Measurements from ENCODE around the gene BCL2L15.

The BCL2L15 gene

DNA sequence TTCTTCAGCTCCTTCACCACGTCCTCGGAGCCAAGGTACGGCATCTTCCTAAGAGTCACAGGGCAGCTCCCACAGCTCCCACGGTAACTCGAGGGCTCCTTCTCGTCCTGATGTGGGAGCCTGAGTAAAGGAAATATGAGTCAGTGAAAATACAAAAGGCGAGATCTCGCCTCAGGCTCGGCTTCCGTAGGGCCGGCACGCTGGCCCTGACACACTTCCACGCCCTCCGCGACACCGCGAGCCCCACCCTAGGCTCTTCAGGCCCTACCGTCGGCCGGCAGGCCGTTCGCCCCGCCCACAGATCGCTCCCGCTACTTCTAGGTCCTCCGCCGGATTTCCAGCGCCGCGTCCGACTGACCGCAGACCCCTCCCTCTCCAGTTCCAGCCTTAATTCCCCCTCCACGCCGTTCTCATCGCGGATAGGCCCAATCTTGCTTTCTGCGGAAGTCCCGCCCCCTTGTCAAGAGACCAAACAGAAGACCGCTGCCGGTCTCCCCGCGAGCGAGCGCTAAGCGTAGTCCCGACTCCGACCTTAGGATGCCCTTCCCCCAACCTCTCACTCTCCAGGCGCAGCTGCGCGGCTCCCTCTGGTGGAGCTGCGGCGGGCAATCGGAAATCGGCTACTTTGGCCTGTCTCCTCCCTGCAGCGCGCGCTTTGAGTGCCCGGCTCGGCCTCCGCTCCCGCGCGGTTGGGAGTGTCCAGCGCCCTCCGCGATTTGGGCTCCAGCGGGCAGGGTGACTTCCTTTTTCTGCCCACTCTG is 17.5 kb upstream of the BCL2L15 start, which contains the start of the genes AP4B1 and DCLRE1B:
Gene AP4B1, minus strand, starts transcription at position 126 of the 761 bp plus-strand sequence. Its CDS starts 82 bp downstream, at position 44.
Gene DCLRE1B, plus strand, starts transcription at position 653 of the 761 bp plus-strand sequence. CDS start 261 bp downstream, outside the sequence.
- TF ChIP-seq CTCF (IDR thresholded peaks at IDR 0.05): peak; percentile 91
- Histone ChIP-seq H3K36me3 (no peaks in the 10 kb centered on the region), H3K27me3 (no peaks in the 10 kb centered on the region), H3K4me3 (ENCODE audit: low read depth in 1 of 2, low read length in 1 of 2) (peak within 1 kb of the TSS; percentile 70 to 83), H3K4me1 (ENCODE audit: control insufficient read depth in 1 of 2, insufficient read depth in 1 of 2, low read depth in 1 of 2, low read length in 1 of 2) (peaks cover 71% of the 10 kb centered on the region in 2 experiments), H3K9me3 (no peaks in the 10 kb centered on the region), H3K27ac (peak within 1 kb of the TSS; percentile 93)

DNA sequence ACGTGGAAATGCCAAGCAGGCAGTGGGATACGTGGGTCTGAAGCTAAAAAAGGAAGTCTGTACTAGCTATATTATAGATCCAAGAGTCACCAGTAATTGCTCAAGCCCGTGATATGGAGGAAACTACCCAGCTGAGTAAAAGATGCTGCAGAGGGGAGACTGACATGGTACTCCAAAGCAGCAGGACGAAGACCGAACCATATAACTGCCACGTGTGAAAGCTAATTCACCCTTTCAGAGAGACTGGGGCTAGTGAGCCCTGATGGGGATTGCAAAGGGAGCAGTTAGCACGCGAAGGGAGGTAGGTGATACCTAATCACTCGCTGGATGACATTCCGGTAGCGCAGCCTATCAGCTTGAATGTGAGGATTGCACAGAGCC is 16.9 kb upstream of the BCL2L15 start:
- Histone ChIP-seq H3K4me1 (ENCODE audit: control insufficient read depth in 1 of 2, insufficient read depth in 1 of 2, low read depth in 1 of 2, low read length in 1 of 2) (peaks cover 65 to 71% of the 10 kb centered on the region in 2 experiments), H3K27me3 (no peaks in the 10 kb centered on the region), H3K36me3 (no peaks in the 10 kb centered on the region), H3K4me3 (ENCODE audit: low read depth in 1 of 2, low read length in 1 of 2) (peak overlapping the region; percentile 70 to 83), H3K27ac (peak overlapping the region; percentile 93), H3K9me3 (no peaks in the 10 kb centered on the region)
- no peak for TF ChIP-seq CTCF (IDR thresholded peaks at IDR 0.05)

DNA sequence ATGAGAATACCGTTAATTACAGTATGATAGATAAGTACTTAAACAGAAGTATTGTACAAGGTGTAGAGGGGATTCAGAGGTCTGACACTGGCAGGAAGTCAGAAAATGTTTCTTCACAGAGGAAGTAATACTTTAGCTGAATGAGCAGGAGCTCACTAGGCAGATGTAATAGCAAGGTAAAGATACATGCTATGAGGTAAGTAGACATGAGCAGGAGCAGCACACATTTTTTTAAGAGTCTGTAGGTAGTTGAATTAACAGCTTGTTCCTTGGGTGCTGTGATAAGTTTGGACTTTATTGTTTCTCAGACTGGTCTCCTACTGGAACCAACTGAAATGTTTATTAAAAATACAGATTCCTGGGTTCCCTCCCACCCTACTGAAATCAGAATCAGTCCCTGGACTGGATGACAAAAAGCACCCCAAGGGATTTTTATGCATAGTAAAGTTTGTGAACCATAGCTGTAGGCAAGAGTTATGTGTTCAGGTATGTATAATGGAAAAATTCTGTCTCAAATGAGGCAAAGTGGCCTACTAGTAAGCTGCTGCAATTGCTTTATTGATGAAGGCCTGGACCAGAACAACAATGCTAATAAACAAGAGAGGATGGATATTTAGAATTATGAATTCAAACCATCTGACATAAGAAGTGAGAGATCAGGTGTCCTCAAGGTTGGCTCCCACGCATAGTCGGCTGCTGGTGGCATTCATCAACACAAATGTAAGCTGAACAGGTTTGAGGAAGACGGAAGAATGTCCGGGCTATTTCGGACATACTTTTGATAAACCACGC is 16.3 kb upstream of the BCL2L15 start:
- peak overlapping the region; percentile 70 to 83 for H3K4me3 ChIP-seq (ENCODE audit: low read depth in 1 of 2, low read length in 1 of 2)
- no peaks in the 10 kb centered on the region for H3K27me3 ChIP-seq
- peak overlapping the region; percentile 93 for H3K27ac ChIP-seq
- H3K4me1 ChIP-seq (ENCODE audit: control insufficient read depth in 1 of 2, insufficient read depth in 1 of 2, low read depth in 1 of 2, low read length in 1 of 2): peaks cover 65 to 71% of the 10 kb centered on the region in 2 experiments
- no peak for TF ChIP-seq CTCF (IDR thresholded peaks at IDR 0.05)
- H3K9me3 ChIP-seq: no peaks in the 10 kb centered on the region
- no peaks in the 10 kb centered on the region for H3K36me3 ChIP-seq

GRCh38 chr1:113901191-113901590 is 13.8 kb upstream of the BCL2L15 start:
- Histone ChIP-seq H3K9me3 (no peaks in the 10 kb centered on the region), H3K27ac (peak overlapping the region; percentile 93), H3K36me3 (no peaks in the 10 kb centered on the region), H3K27me3 (no peaks in the 10 kb centered on the region), H3K4me3 (ENCODE audit: low read depth in 1 of 2, low read length in 1 of 2) (peak overlapping the region in 1 of 2 experiments; percentile 36), H3K4me1 (ENCODE audit: control insufficient read depth in 1 of 2, insufficient read depth in 1 of 2, low read depth in 1 of 2, low read length in 1 of 2) (peaks cover 71 to 89% of the 10 kb centered on the region in 2 experiments)
- no peak for TF ChIP-seq CTCF (IDR thresholded peaks at IDR 0.05)

- H3K9me3 ChIP-seq: no peaks in the 10 kb centered on the region
- no peak overlapping the region for H3K4me3 ChIP-seq (ENCODE audit: low read depth in 1 of 2, low read length in 1 of 2)
- peaks cover 16% of the 10 kb centered on the region for H3K36me3 ChIP-seq
- peaks cover 56 to 78% of the 10 kb centered on the region in 2 experiments for H3K4me1 ChIP-seq (ENCODE audit: control insufficient read depth in 1 of 2, insufficient read depth in 1 of 2, low read depth in 1 of 2, low read length in 1 of 2)
- peak overlapping the region; percentile 93 for H3K27ac ChIP-seq
- TF ChIP-seq CTCF (IDR thresholded peaks at IDR 0.05): no peak
- no peaks in the 10 kb centered on the region for H3K27me3 ChIP-seq
These were observed 11.7 kb upstream of the BCL2L15 start for GRCh38 chr1:113899111-113899510.

Measured in neutrophil (primary cell).